Measurements from ENCODE around the gene OR5AU1. TPM values are rescaled to one million over a fixed set of nuclear protein-coding genes. Genes with fewer than 3 reads are reported as not detected.

The OR5AU1 gene
- total RNA-seq, 1 donor from 2014 or later: not detected

GRCh38 chr14:21118933-21119332 is 36.9 kb downstream of the OR5AU1 start:
- DNase-seq (ENCODE audit: low read depth): no peak
- no peak overlapping the region for H3K4me3 ChIP-seq (ENCODE audit: low read depth, low read length)
- TF ChIP-seq CTCF (conservative IDR thresholded peaks at IDR 0.05; ENCODE audit: low read depth, low read length): no peak

- no peak overlapping the region for H3K4me3 ChIP-seq (ENCODE audit: low read depth, low read length)
- no peak for TF ChIP-seq CTCF (conservative IDR thresholded peaks at IDR 0.05; ENCODE audit: low read depth, low read length)
- no peak for DNase-seq (ENCODE audit: low read depth)
These were observed 42.5 kb downstream of the OR5AU1 start for GRCh38 chr14:21113369-21113768.

- TF ChIP-seq CTCF (conservative IDR thresholded peaks at IDR 0.05; ENCODE audit: low read depth, low read length): no peak
- no peak overlapping the region for H3K4me3 ChIP-seq (ENCODE audit: low read depth, low read length)
- DNase-seq (ENCODE audit: low read depth): no peak
These were observed 43.6 kb downstream of the OR5AU1 start for GRCh38 chr14:21112255-21112654.

GRCh38 chr14:21109377-21110138 is 46.3 kb downstream of the OR5AU1 start:
- DNase-seq (ENCODE audit: low read depth): no peak
- no peak overlapping the region for H3K4me3 ChIP-seq (ENCODE audit: low read depth, low read length)
- TF ChIP-seq CTCF (conservative IDR thresholded peaks at IDR 0.05; ENCODE audit: low read depth, low read length): no peak

- no peak for DNase-seq (ENCODE audit: low read depth)
- TF ChIP-seq CTCF (conservative IDR thresholded peaks at IDR 0.05; ENCODE audit: low read depth, low read length): no peak
- no peak overlapping the region for H3K4me3 ChIP-seq (ENCODE audit: low read depth, low read length)
These were observed 47.1 kb downstream of the OR5AU1 start for GRCh38 chr14:21108791-21109190.

GRCh38 chr14:21107283-21107800 is 48.5 kb downstream of the OR5AU1 start:
- no peak for TF ChIP-seq CTCF (conservative IDR thresholded peaks at IDR 0.05; ENCODE audit: low read depth, low read length)
- no peak for DNase-seq (ENCODE audit: low read depth)
- no peak overlapping the region for H3K4me3 ChIP-seq (ENCODE audit: low read depth, low read length)

All from epithelial cell of proximal tubule (primary cell).